ENCODE measurements around the gene CCDC30. TPM values are rescaled to one million over a fixed set of nuclear protein-coding genes. Genes with fewer than 3 reads are reported as not detected.
"Not testable (repeated sequence)": the region's sequence is repeated elsewhere in the genome, so short reads cannot be mapped to it uniquely, and the experiment has no call there.

The CCDC30 gene
- total RNA-seq, 4 donors from 2014 or later, result 1.1 to 2.7 (median 2.5) TPM

GRCh38 chr1:42679364-42679983 is 216.4 kb downstream of the CCDC30 start:
- Histone ChIP-seq H3K9me3 (no peaks in the 10 kb centered on the region), H3K27me3 (no peaks in the 10 kb centered on the region), H3K27ac (no peak overlapping the region), H3K4me3 (no peak overlapping the region), H3K4me1 (peaks cover 4 to 41% (median 15%) of the 10 kb centered on the region in 3 donors), H3K36me3 (peaks cover 0 to 25% of the 10 kb centered on the region in 2 donors)
- 80 to 81% methylated on average over 1 to 8 of the region's 10 CpGs for WGBS, 2 donors (ENCODE audit: low coverage in 1 of 2)
- TF ChIP-seq POLR2A (IDR thresholded peaks at IDR 0.05) (no peak), POLR2AphosphoS5 (IDR thresholded peaks at IDR 0.05) (no peak), EP300 (IDR thresholded peaks at IDR 0.05) (no peak), CTCF (IDR thresholded peaks at IDR 0.05) (no peak)
- ATAC-seq, result no peak

- Histone ChIP-seq H3K36me3 (peaks cover 0 to 24% of the 10 kb centered on the region in 2 donors), H3K4me1 (peaks cover 10 to 41% (median 19%) of the 10 kb centered on the region in 3 donors), H3K27me3 (no peaks in the 10 kb centered on the region), H3K4me3 (no peak overlapping the region), H3K27ac (no peak overlapping the region), H3K9me3 (no peaks in the 10 kb centered on the region)
- no peak for TF ChIP-seq POLR2AphosphoS5 (IDR thresholded peaks at IDR 0.05)
- no peak for TF ChIP-seq EP300 (IDR thresholded peaks at IDR 0.05)
- TF ChIP-seq CTCF (IDR thresholded peaks at IDR 0.05), result no peak
- no peak for TF ChIP-seq POLR2A (IDR thresholded peaks at IDR 0.05)
- ATAC-seq, result no peak
- 71 to 100% methylated on average over 1 to 2 of the region's 2 CpGs for WGBS, 2 donors (ENCODE audit: low coverage in 1 of 2)
Measured at GRCh38 chr1:42680055-42680454, 217.0 kb downstream of the CCDC30 start.

DNA sequence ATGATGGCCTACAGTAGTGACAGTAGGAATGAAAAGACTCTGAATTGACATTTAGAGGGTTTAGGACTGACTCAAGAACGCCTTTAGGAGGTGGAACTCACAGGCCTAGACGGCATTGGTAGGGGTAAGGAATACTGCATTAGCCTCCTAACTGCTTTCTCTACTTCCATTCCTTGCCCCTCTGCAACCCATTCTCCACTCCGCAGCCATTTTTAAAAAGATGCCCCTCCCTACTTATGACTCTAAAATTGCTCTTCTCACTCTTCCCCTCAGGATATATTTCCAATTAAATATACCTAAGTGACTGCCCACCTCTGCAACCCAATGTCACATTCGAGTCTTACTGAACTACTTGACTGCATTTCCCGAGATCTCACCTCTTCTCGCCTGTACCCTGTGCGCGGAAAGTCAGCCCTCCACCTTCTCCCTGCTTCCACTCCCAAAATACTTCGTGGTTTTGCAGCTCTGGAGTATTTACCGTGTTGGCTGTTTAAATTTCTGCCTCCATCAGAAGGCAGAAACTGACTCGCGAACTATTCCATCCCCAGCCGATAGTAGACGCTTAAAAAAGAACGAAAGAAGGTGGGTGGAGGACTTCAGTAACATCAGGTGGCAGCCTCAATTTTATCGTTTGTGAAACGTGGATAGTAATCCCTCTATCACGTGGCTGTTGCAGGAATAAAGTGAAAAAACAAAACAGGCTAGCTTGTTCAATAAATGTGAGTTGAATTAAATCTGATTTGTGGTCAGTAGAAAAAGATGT is 218.0 kb downstream of the CCDC30 start:
- Histone ChIP-seq H3K4me1 (peaks cover 10 to 50% (median 29%) of the 10 kb centered on the region in 3 donors), H3K4me3 (peak overlapping the region; percentile 94 to 99), H3K27ac (peak overlapping the region; percentile 60 to 98 (median 98)), H3K27me3 (no peaks in the 10 kb centered on the region), H3K9me3 (no peaks in the 10 kb centered on the region), H3K36me3 (peaks cover 0 to 14% of the 10 kb centered on the region in 2 donors)
- no peak for ATAC-seq
- TF ChIP-seq POLR2AphosphoS5 (IDR thresholded peaks at IDR 0.05) (no peak), CTCF (IDR thresholded peaks at IDR 0.05) (no peak), POLR2A (IDR thresholded peaks at IDR 0.05) (no peak), EP300 (IDR thresholded peaks at IDR 0.05) (no peak)
- 2 to 3% methylated on average over 16 to 18 of the region's 18 CpGs for WGBS, 2 donors (ENCODE audit: low coverage in 1 of 2)

- H3K4me1 ChIP-seq, result peaks cover 12 to 58% (median 36%) of the 10 kb centered on the region in 3 donors
- 0% methylated on average over 3 to 18 of the region's 54 CpGs for WGBS, 2 donors (ENCODE audit: low coverage in 1 of 2)
- no peaks in the 10 kb centered on the region for H3K9me3 ChIP-seq
- H3K4me3 ChIP-seq, result peak within 1 kb of the TSS; percentile 94 to 99
- peak within 1 kb of the TSS; percentile 91 to 98 (median 98) for H3K27ac ChIP-seq
- peak; percentile 98 for ATAC-seq
- TF ChIP-seq POLR2AphosphoS5 (IDR thresholded peaks at IDR 0.05), result peak; percentile 88
- TF ChIP-seq EP300 (IDR thresholded peaks at IDR 0.05), result no peak
- TF ChIP-seq POLR2A (IDR thresholded peaks at IDR 0.05), result peak; percentile 74 to 76
- TF ChIP-seq CTCF (IDR thresholded peaks at IDR 0.05), result no peak
- peaks cover 0 to 7% of the 10 kb centered on the region in 2 donors for H3K36me3 ChIP-seq
- no peaks in the 10 kb centered on the region for H3K27me3 ChIP-seq
Measured at GRCh38 chr1:42681741-42682483, 218.8 kb downstream of the CCDC30 start, which contains the start of gene YBX1. Gene YBX1 (plus strand): TSS chr1:42682418. CDS start chr1:42682566, 148 bp downstream.

DNA sequence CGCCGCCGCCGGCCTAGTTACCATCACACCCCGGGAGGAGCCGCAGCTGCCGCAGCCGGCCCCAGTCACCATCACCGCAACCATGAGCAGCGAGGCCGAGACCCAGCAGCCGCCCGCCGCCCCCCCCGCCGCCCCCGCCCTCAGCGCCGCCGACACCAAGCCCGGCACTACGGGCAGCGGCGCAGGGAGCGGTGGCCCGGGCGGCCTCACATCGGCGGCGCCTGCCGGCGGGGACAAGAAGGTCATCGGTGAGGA is 219.3 kb downstream of the CCDC30 start:
- not testable (repeated sequence) for H3K27me3 ChIP-seq, H3K9me3 ChIP-seq, H3K36me3 ChIP-seq
- no CpG with 5 or more reads among the region's 33 CpGs for WGBS, 2 donors (ENCODE audit: low coverage in 1 of 2)
- Histone ChIP-seq H3K4me1 (peaks cover 12 to 63% (median 37%) of the 10 kb centered on the region in 3 donors), H3K27ac (peak overlapping the region; percentile 91 to 98 (median 98)), H3K4me3 (peak overlapping the region; percentile 94 to 99)
- peak; percentile 34 for ATAC-seq
